H1 (cell line): ENCODE results near the gene NAA50. TPM values are rescaled to one million over a fixed set of nuclear protein-coding genes. Genes with fewer than 3 reads are reported as not detected.
A peak's percentile ranks its signal among the peaks of the same experiment; 100 is the strongest.

Source experiments
- CTCF ChIA-PET: fragments of 300-600 bp; sonication (Branson Sonifier 250); formaldehyde crosslinking; loops from one replicate; lab custom pipeline; 2021; ENCODE audit not compliant: partially characterized antibody; lab: Charles Lee
- POLR2A ChIA-PET: fragments of 300-600 bp; sonication (Branson Sonifier 250); formaldehyde crosslinking; loops from one replicate; lab custom pipeline; 2021; ENCODE audit warnings: inconsistent platforms; ENCODE audit not compliant: partially characterized antibody; lab: Charles Lee
- DNase-seq, 2 experiments: peaks; one replicate each; pipeline versions ENCODE4 v3.0.0 to v3.0.0-alpha.2; 2010 to 2022; ENCODE audit warnings: low spot score in 2 of 2, low read depth in 1 of 2, mixed read lengths in 1 of 2
- FAIRE-seq: peaks from 2 replicates; lab custom pipeline; 2011; peaks lifted over from hg19 to GRCh38; lab: Jason Lieb, UNC
- H2AFZ ChIP-seq: 2 replicates; pipeline ENCODE4 v1.8.1; 2012; ENCODE audit warnings: low read length, inconsistent platforms
- H2AK5ac ChIP-seq: 2 replicates; pipeline ENCODE4 v1.6.1; 2013; ENCODE audit warnings: low read depth, low read length
- H2BK120ac ChIP-seq: replicated peaks from 2 replicates; pipeline ENCODE3; 2013; ENCODE audit warnings: low read depth, low read length, inconsistent platforms
- H2BK12ac ChIP-seq: 2 replicates; pipeline ENCODE4 v1.6.1; 2013; ENCODE audit warnings: low read depth, low read length
- H2BK15ac ChIP-seq: 2 replicates; pipeline ENCODE4 v1.6.1; 2013; ENCODE audit warnings: low read length
- H2BK20ac ChIP-seq: 2 replicates; pipeline ENCODE4 v1.6.1; 2013; ENCODE audit warnings: low read length
- H2BK5ac ChIP-seq: 2 replicates; pipeline ENCODE4 v1.6.1; 2013; ENCODE audit warnings: low read depth, low read length
- H3K14ac ChIP-seq: 2 replicates; pipeline ENCODE4 v1.6.1; 2013; ENCODE audit warnings: inconsistent platforms; ENCODE audit not compliant: insufficient read length
- H3K18ac ChIP-seq: 2 replicates; pipeline ENCODE4 v1.6.1; 2013; ENCODE audit warnings: low read length; ENCODE audit errors: extremely low read depth
- H3K23ac ChIP-seq: 2 replicates; pipeline ENCODE4 v1.6.1; 2013; ENCODE audit warnings: inconsistent platforms; ENCODE audit not compliant: insufficient read length
- H3K23me2 ChIP-seq: 2 replicates; pipeline ENCODE4 v1.6.1; 2013; ENCODE audit warnings: low read depth, low read length
- H3K27ac ChIP-seq: 2 replicates; pipeline ENCODE4 v1.6.1; 2011; ENCODE audit warnings: low read depth, low read length, inconsistent platforms
- H3K27me3 ChIP-seq, 4 experiments: replicated peaks in 1 of 4; 1 replicate in 1 of 4; 2 replicates in 3 of 4; pipeline versions ENCODE4 v1.6.1 to v1.8.1; 2011 to 2013; ENCODE audit warnings: low read length in 3 of 4, mild to moderate bottlenecking in 3 of 4, inconsistent platforms in 2 of 4, mixed read lengths in 2 of 4, moderate library complexity in 1 of 4; ENCODE audit not compliant: control insufficient read depth in 3 of 4, insufficient read depth in 3 of 4; ENCODE audit errors: extremely low read depth in 1 of 4
- H3K36me3 ChIP-seq, 4 experiments: 2 replicates each; pipeline versions ENCODE4 v1.6.1 to v1.8.1; 2011 to 2013; ENCODE audit warnings: mild to moderate bottlenecking in 4 of 4, low read length in 3 of 4, moderate library complexity in 2 of 4, control low read depth in 1 of 4, inconsistent platforms in 1 of 4; ENCODE audit not compliant: insufficient read depth in 4 of 4, control insufficient read depth in 2 of 4
- H3K4ac ChIP-seq: replicated peaks from 2 replicates; pipeline ENCODE3; 2013; ENCODE audit warnings: low read length, low read depth, mixed read lengths, inconsistent platforms; ENCODE audit not compliant: insufficient read length
- H3K4me1 ChIP-seq, 4 experiments: replicated peaks in 1 of 4; 1 replicate in 1 of 4; 2 replicates in 3 of 4; pipeline versions ENCODE4 v1.6.1 to v1.8.1; 2011 to 2013; ENCODE audit warnings: low read length in 3 of 4, inconsistent platforms in 2 of 4, mixed read lengths in 1 of 4; ENCODE audit not compliant: insufficient read depth in 4 of 4, control insufficient read depth in 3 of 4
- H3K4me2 ChIP-seq, 2 experiments: 2 replicates each; pipeline versions ENCODE4 v1.6.1 to v1.8.1; 2011 to 2013; ENCODE audit warnings: low read depth in 2 of 2, low read length in 2 of 2, control low read depth in 1 of 2, inconsistent platforms in 1 of 2, mild to moderate bottlenecking in 1 of 2; ENCODE audit not compliant: insufficient read depth in 1 of 2
- H3K4me3 ChIP-seq, 4 experiments: fragments of 200-600, 300-600 bp in 1 of 4; sonication (generic), shearing (Covaris generic), sonication (Bioruptor Twin) in 1 of 4; 2 replicates each; pipeline versions ENCODE4 v1.5.1 to v1.8.1; 2011 to 2016; ENCODE audit warnings: low read length in 4 of 4, low read depth in 3 of 4, control low read depth in 2 of 4, inconsistent platforms in 2 of 4, mild to moderate bottlenecking in 2 of 4, mixed read lengths in 1 of 4, moderate library complexity in 1 of 4; ENCODE audit not compliant: insufficient read depth in 2 of 4; ENCODE audit errors: extremely low read depth in 1 of 4
- H3K56ac ChIP-seq: replicated peaks from 2 replicates; pipeline ENCODE3; 2013; ENCODE audit warnings: low read depth, mild to moderate bottlenecking, mixed read lengths, low read length, inconsistent platforms; ENCODE audit not compliant: insufficient read length
- H3K79me1 ChIP-seq: 2 replicates; pipeline ENCODE4 v1.6.1; 2013; ENCODE audit warnings: low read depth, low read length, control low read depth
- H3K79me2 ChIP-seq, 2 experiments: 2 replicates each; pipeline versions ENCODE4 v1.6.1 to v1.8.1; 2012 to 2013; ENCODE audit warnings: low read length in 2 of 2, mild to moderate bottlenecking in 2 of 2, inconsistent platforms in 1 of 2; ENCODE audit not compliant: insufficient read depth in 2 of 2, control insufficient read depth in 1 of 2
- H3K9ac ChIP-seq, 4 experiments: replicated peaks in 1 of 4; 1 replicate in 1 of 4; 2 replicates in 3 of 4; pipeline versions ENCODE4 v1.6.1 to v1.8.1; 2011 to 2013; ENCODE audit warnings: low read depth in 3 of 4, low read length in 3 of 4, control low read depth in 2 of 4, mild to moderate bottlenecking in 2 of 4, moderate library complexity in 2 of 4, inconsistent platforms in 1 of 4; ENCODE audit errors: extremely low read depth in 1 of 4
- H3K9me3 ChIP-seq, 2 experiments: 2 replicates each; pipeline versions ENCODE4 v1.6.1 to v1.8.1; 2012 to 2013; ENCODE audit warnings: mild to moderate bottlenecking in 2 of 2, moderate library complexity in 2 of 2, control low read depth in 1 of 2, inconsistent platforms in 1 of 2, low read depth in 1 of 2, low read length in 1 of 2, mixed read lengths in 1 of 2; ENCODE audit not compliant: insufficient read depth in 2 of 2
- H4K20me1 ChIP-seq, 2 experiments: replicated peaks in 1 of 2; 2 replicates each; pipeline versions ENCODE3 to v1.8.1; 2011 to 2013; ENCODE audit warnings: inconsistent platforms in 2 of 2, low read length in 2 of 2, mild to moderate bottlenecking in 1 of 2; ENCODE audit not compliant: insufficient read depth in 2 of 2, control insufficient read depth in 1 of 2
- H4K5ac ChIP-seq: 2 replicates; pipeline ENCODE4 v1.6.1; 2013; ENCODE audit warnings: low read length, low read depth, mixed read lengths, inconsistent platforms; ENCODE audit not compliant: insufficient read length
- H4K8ac ChIP-seq: 2 replicates; pipeline ENCODE4 v1.8.0; 2013; ENCODE audit warnings: mild to moderate bottlenecking, moderate library complexity, low read length, inconsistent platforms; ENCODE audit not compliant: insufficient read depth; ENCODE audit errors: extremely low read depth
- H4K91ac ChIP-seq: replicated peaks from 2 replicates; pipeline ENCODE3; 2013; ENCODE audit warnings: low read length, mixed read lengths, inconsistent platforms; ENCODE audit not compliant: insufficient read length
- EP300 ChIP-seq, 2 experiments: IDR thresholded peaks; 1 replicate in 1 of 2; 2 replicates in 1 of 2; pipeline ENCODE4 v1.6.1; 2011 to 2012; ENCODE audit warnings: low read depth in 2 of 2, low read length in 2 of 2, mild to moderate bottlenecking in 2 of 2, borderline replicate concordance in 1 of 2, inconsistent platforms in 1 of 2, moderate library complexity in 1 of 2
- HDAC6 ChIP-seq: IDR thresholded peaks from one replicate; pipeline ENCODE4 v1.7.1; 2012; ENCODE audit warnings: low read depth, mild to moderate bottlenecking, inconsistent platforms, low read length, moderate library complexity
- JUND ChIP-seq: IDR thresholded peaks from 2 replicates; pipeline ENCODE4 v1.6.1; 2011; ENCODE audit warnings: mild to moderate bottlenecking, improper control_type of control experiment, low read length
- POLR2AphosphoS5 ChIP-seq: IDR thresholded peaks from 2 replicates; pipeline ENCODE4 v1.6.1; 2011; ENCODE audit warnings: low read depth, low read length
- SIRT6 ChIP-seq: IDR thresholded peaks from one replicate; pipeline ENCODE4 v1.7.1; 2012; ENCODE audit warnings: low read length, inconsistent platforms
- SRF ChIP-seq: IDR thresholded peaks from 2 replicates; pipeline ENCODE4 v1.6.1; 2011; ENCODE audit warnings: mild to moderate bottlenecking, low read depth, low read length, moderate library complexity
- WGBS, 2 experiments: shearing (Covaris generic) in 1 of 2; methylation state at CpG; one replicate each; pipeline versions ENCODE4 v1.1.6 to v1.1.7; 2013 to 2015; ENCODE audit warnings: low lambda C conversion rate in 2 of 2, mixed read lengths in 2 of 2, inconsistent platforms in 1 of 2, low coverage in 1 of 2, missing lambda C conversion rate in 1 of 2; ENCODE audit not compliant: insufficient replicate concordance in 2 of 2, insufficient coverage in 1 of 2, insufficient read length in 1 of 2; ENCODE audit errors: extremely low coverage in 1 of 2, missing lambda C conversion rate in 1 of 2; 5-methylcytosine and 5-hydroxymethylcytosine counted together
- long read RNA-seq, 2 experiments: library from RNA in 1 of 2; library from capped mRNA in 1 of 2; stranded (forward); transcript quantifications; one replicate each; pipeline ENCODE4 v2.0.0, GENCODE V29; 2021; ENCODE audit warnings: inconsistent platforms in 1 of 2
- polyA minus RNA-seq, 3 experiments: library from RNA; depleted of rRNA, polyadenylated mRNA; stranded (reverse); fragments of >200 nt; gene quantifications; 1 replicate in 2 of 3; 2 replicates in 1 of 3; pipeline ENCODE4 v1.2.3, GENCODE V29; 2011
- polyA plus RNA-seq, 7 experiments: library from polyadenylated mRNA; depleted of rRNA in 3 of 7; stranded (reverse) in 5 of 7; unstranded in 2 of 7; fragments of >200 nt in 5 of 7; fragments of 200-250 nt in 2 of 7; gene quantifications; 1 replicate in 5 of 7; 2 replicates in 1 of 7; 4 replicates in 1 of 7; pipeline versions ENCODE4 v1.2.1 to v1.2.3, GENCODE V29; 2011 to 2013; ENCODE audit warnings: missing spikeins in 2 of 7, mixed read lengths in 2 of 7
- total RNA-seq: library from RNA; stranded (reverse); fragmentation: NEBNext Ultra II Directional; extraction: Animal tissue kit (Norgen Biotek cat#: 25700); gene quantifications from 2 replicates; pipeline ENCODE4 v1.2.1, GENCODE V29; 2021
- TF ChIP-seq, protein P1 (sequence below): IDR thresholded peaks from 2 replicates; pipeline ENCODE4 v1.6.1; 2011; ENCODE audit warnings: low read depth, mild to moderate bottlenecking, low read length; ENCODE audit not compliant: insufficient read depth

Gene NAA50
- 224 and 231 TPM in 2 replicates for total RNA-seq
- polyA plus RNA-seq (2011; rRNA removed), result 46.6 and 68.4 TPM in 2 replicates
- polyA plus RNA-seq (2011; cell fraction: cytosol; rRNA removed), result 80.8 TPM
- 105 TPM for polyA plus RNA-seq (2011; cell fraction: nucleus; rRNA removed)
- 111 to 190 TPM (median 143 TPM) in 4 replicates for polyA plus RNA-seq (2012, experiment 1 of 2)
- 12.6 TPM for polyA plus RNA-seq (2012, experiment 2 of 2)
- 113 TPM for polyA plus RNA-seq (2013, experiment 1 of 2)
- polyA plus RNA-seq (2013, experiment 2 of 2), result 119 TPM
- 70.1 and 106 TPM in 2 replicates for polyA minus RNA-seq (2011; rRNA and poly(A)+ RNA removed)
- 63.0 TPM for polyA minus RNA-seq (2011; cell fraction: cytosol; rRNA and poly(A)+ RNA removed)
- 116 TPM for polyA minus RNA-seq (2011; cell fraction: nucleus; rRNA and poly(A)+ RNA removed)
- long read RNA-seq, experiment 1, full-length matches to known transcripts, result 71 of 212 reads
- long read RNA-seq, experiment 1, partial matches to known transcripts, result 11 of 212 reads
- long read RNA-seq, experiment 1, other reads (novel, unspliced or antisense), result 130 of 212 reads
- long read RNA-seq, experiment 2, full-length matches to known transcripts, result 58 of 67 reads
- long read RNA-seq, experiment 2, partial matches to known transcripts, result 3 of 67 reads
- long read RNA-seq, experiment 2, other reads (novel, unspliced or antisense), result 6 of 67 reads

DNA sequence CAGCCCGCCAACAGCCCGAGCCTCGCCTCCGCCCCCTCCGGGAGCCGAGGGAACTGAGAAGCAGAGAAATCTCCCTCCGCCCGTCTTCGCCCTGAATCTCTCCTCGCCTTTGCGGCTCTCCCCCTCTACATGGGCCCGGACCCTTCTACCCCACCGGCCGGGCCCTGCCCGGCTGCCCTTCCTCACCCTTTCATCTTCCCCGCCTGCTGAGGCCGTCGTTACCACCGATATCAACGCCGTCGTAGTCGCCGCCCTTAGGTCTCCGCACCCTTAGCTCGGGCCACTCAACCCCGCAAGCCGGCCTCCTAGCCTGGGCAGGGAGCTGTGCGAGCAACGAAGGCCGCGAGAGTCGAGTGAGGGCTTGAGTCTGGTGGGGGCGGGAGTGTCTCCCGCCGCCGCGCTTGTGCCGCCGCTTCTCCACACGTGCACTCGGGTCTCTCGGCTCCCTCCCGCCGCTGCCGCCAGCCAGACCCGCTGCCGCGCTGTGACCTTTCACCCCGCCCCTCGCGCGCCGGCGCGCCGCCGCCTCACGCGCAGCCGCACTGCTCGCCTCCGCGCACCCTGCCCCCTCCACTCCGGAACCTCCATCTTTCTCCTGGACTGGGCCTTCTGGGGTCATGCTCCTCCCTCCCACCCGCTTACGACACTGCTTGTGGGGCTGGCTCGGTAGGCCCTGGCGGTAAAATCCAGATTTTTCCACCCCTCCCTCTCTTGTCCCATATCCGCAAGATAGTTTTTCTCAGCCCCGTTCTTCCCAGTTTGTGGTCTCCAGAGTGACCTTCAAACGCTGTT, at the start of gene NAA50:
Gene NAA50 (minus strand): TSS at position 494 of the 792 bp plus-strand sequence. CDS start 300 bp downstream, at position 194.
- Histone ChIP-seq H4K8ac (peak within 1 kb of the TSS; percentile 99), H2BK120ac (peak within 1 kb of the TSS; percentile 96), H4K20me1 (peaks cover 0 to 4% of the 10 kb centered on the region in 2 experiments), H3K23ac (no peak within 1 kb of the TSS), H2BK20ac (no peak within 1 kb of the TSS), H3K79me1 (no peaks in the 10 kb centered on the region; the same call in 1 of the 2 replicates), H4K5ac (peak within 1 kb of the TSS; percentile 95), H3K4me3 (peak within 1 kb of the TSS; percentile 95 to 100 (median 98)), H3K4ac (peak within 1 kb of the TSS; percentile 97), H2BK12ac (peak within 1 kb of the TSS; percentile 64), H3K79me2 (peaks cover 22 to 88% of the 10 kb centered on the region in 2 experiments), H3K4me2 (peak within 1 kb of the TSS; percentile 85 to 99), H3K14ac (peak within 1 kb of the TSS; percentile 91), H3K27ac (peak within 1 kb of the TSS; percentile 99), H3K9me3 (no peaks in the 10 kb centered on the region), H3K36me3 (no peaks in the 10 kb centered on the region), H3K56ac (peak within 1 kb of the TSS; percentile 99), H2BK15ac (no peak within 1 kb of the TSS), H3K4me1 (peaks cover 0 to 6% (median 2%) of the 10 kb centered on the region in 4 experiments; a peak in 4 of 7 replicates), H2BK5ac (peak within 1 kb of the TSS; percentile 84), H2AK5ac (no peak within 1 kb of the TSS), H3K23me2 (peaks cover 13% of the 10 kb centered on the region), H3K18ac (peak within 1 kb of the TSS; percentile 84; the same call in 1 of the 2 replicates), H4K91ac (peak within 1 kb of the TSS; percentile 99), H3K27me3 (no peaks in the 10 kb centered on the region), H3K9ac (peak within 1 kb of the TSS; percentile 93 to 98 (median 94)), H2AFZ (peak within 1 kb of the TSS; percentile 68)
- CTCF ChIA-PET, result interaction anchor here (0.5 to 3.0 kb wide), 23 partner anchors 11 to 1854 kb away, joined by 3 to 34 read pairs (median 4); no protein-coding TSS in a partner anchor
- POLR2A ChIA-PET, result interaction anchor here (0.6 to 3.4 kb wide), 16 partner anchors 7 to 726 kb away, joined by 3 to 21 read pairs (median 5); a partner anchor contains a TSS
- no peak for FAIRE-seq
- WGBS, 2 experiments, result 1% methylated on average over 65 of the region's 72 CpGs; no CpG with 5 or more reads in 1 of the 2 experiments
- peak; percentile 75 to 90 for DNase-seq
- no peak for TF ChIP-seq SRF
- TF ChIP-seq HDAC6, result no peak
- no peak for TF ChIP-seq SIRT6
- TF ChIP-seq EP300 (IDR thresholded peaks at IDR 0.05; ENCODE audit: borderline replicate concordance in 1 of 2, low read depth in 2 of 2, low read length in 2 of 2), result no peak
- no peak for TF ChIP-seq JUND
- peak; percentile 91 for TF ChIP-seq POLR2AphosphoS5
- TF ChIP-seq, protein P1, sequence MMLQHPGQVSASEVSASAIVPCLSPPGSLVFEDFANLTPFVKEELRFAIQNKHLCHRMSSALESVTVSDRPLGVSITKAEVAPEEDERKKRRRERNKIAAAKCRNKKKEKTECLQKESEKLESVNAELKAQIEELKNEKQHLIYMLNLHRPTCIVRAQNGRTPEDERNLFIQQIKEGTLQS, result no peak
